GM15510 (cell line): ENCODE measurements around the gene IFT43.

Source experiments
- POLR2A ChIP-seq: IDR thresholded peaks from 3 replicates; pipeline ENCODE4 v1.6.1; 2011; ENCODE audit warnings: borderline replicate concordance; ENCODE audit not compliant: insufficient read length; ENCODE audit errors: extremely low read depth

Gene IFT43

GRCh38 chr14:76097547-76097946 is 112.0 kb downstream of the IFT43 start:
- no peak for TF ChIP-seq POLR2A

GRCh38 chr14:76098047-76098446 is 112.5 kb downstream of the IFT43 start:
- TF ChIP-seq POLR2A: no peak

- no peak for TF ChIP-seq POLR2A
Measured at GRCh38 chr14:76098916-76099675, 113.5 kb downstream of the IFT43 start.

- TF ChIP-seq POLR2A: no peak
Measured at GRCh38 chr14:76100236-76100635, 114.7 kb downstream of the IFT43 start.

- no peak for TF ChIP-seq POLR2A
Measured at GRCh38 chr14:76101391-76102379, 116.1 kb downstream of the IFT43 start.

GRCh38 chr14:76104802-76105355 is 119.3 kb downstream of the IFT43 start:
- TF ChIP-seq POLR2A: no peak

GRCh38 chr14:76106188-76106587 is 120.6 kb downstream of the IFT43 start:
- no peak for TF ChIP-seq POLR2A

- no peak for TF ChIP-seq POLR2A
Measured at GRCh38 chr14:76109087-76109880, 123.7 kb downstream of the IFT43 start.

GRCh38 chr14:76112889-76113624 is 127.5 kb downstream of the IFT43 start:
- TF ChIP-seq POLR2A: no peak

- no peak for TF ChIP-seq POLR2A
Measured at GRCh38 chr14:76113691-76114090, 128.1 kb downstream of the IFT43 start.

- no peak for TF ChIP-seq POLR2A
Measured at GRCh38 chr14:76115010-76115422, 129.5 kb downstream of the IFT43 start.

GRCh38 chr14:76117789-76118484 is 132.4 kb downstream of the IFT43 start:
- TF ChIP-seq POLR2A: no peak

GRCh38 chr14:76118594-76118993 is 133.0 kb downstream of the IFT43 start:
- no peak for TF ChIP-seq POLR2A
